ENCODE data around the gene ZDHHC14.

- TF ChIP-seq EZH2 (IDR thresholded peaks at IDR 0.05; ENCODE audit: borderline replicate concordance, low read depth, low read length, poor library complexity, severe bottlenecking) (no peak), CTCF (conservative IDR thresholded peaks at IDR 0.05; ENCODE audit: low read depth, low read length) (no peak)
These were observed 74.9 kb downstream of the ZDHHC14 start for GRCh38 chr6:157455731-157456523.

Measured in A673 (cell line).